HepG2 (cell line): ENCODE measurements around the gene ZBTB7B. TPM values are rescaled to one million over a fixed set of nuclear protein-coding genes. Genes with fewer than 3 reads are reported as not detected.

Experiments
- ARID3A ChIP-seq: IDR thresholded peaks from 2 replicates; pipeline ENCODE4 v1.6.1; 2012; ENCODE audit warnings: low read depth, low read length, improper control_type of control experiment
- GPBP1L1 ChIP-seq: sonication (generic); formaldehyde crosslinking; IDR thresholded peaks from 2 replicates; pipeline ENCODE4 v1.5.0; 2020; ENCODE audit warnings: mild to moderate bottlenecking, missing genetic modification reagents
- KAT2B ChIP-seq: fragments of 150-350 bp; IDR thresholded peaks from 2 replicates; pipeline ENCODE4 v1.6.1; 2014; ENCODE audit warnings: low read depth, low read length, borderline replicate concordance
- KAT8 ChIP-seq: IDR thresholded peaks from 2 replicates; pipeline ENCODE4 v1.6.1; 2016; ENCODE audit warnings: missing genetic modification reagents, missing compliant biosample characterization
- MXD3 ChIP-seq: IDR thresholded peaks from 2 replicates; pipeline ENCODE4 v1.6.1; 2016; ENCODE audit warnings: mild to moderate bottlenecking, missing biosample characterization, missing genetic modification reagents
- MYNN ChIP-seq: sonication (generic); formaldehyde crosslinking; IDR thresholded peaks from 2 replicates; pipeline ENCODE4 v1.4.0; 2020; ENCODE audit warnings: mild to moderate bottlenecking, low read depth, missing genetic modification reagents
- NCOA5 ChIP-seq: sonication (generic); formaldehyde crosslinking; IDR thresholded peaks from 2 replicates; pipeline ENCODE4 v1.4.0; 2020; ENCODE audit warnings: missing genetic modification reagents
- NONO ChIP-seq, 2 experiments: fragments of 450-650 bp in 1 of 2; sonication (generic) in 1 of 2; formaldehyde crosslinking in 1 of 2; IDR thresholded peaks in 1 of 2; conservative IDR thresholded peaks in 1 of 2; 2 replicates each; pipeline versions ENCODE4 v1.6.1 to v1.8.0; 2017 to 2022; ENCODE audit warnings: mild to moderate bottlenecking in 1 of 2, missing genetic modification reagents in 1 of 2, moderate library complexity in 1 of 2
- NPAS2 ChIP-seq: sonication (generic); formaldehyde crosslinking; IDR thresholded peaks from 2 replicates; pipeline ENCODE4 v1.8.0; 2022; ENCODE audit warnings: mild to moderate bottlenecking, missing genetic modification reagents, borderline replicate concordance
- NR2F1 ChIP-seq, 2 experiments: fragments of 450-650 bp in 1 of 2; formaldehyde crosslinking in 1 of 2; IDR thresholded peaks; 2 replicates each; pipeline versions ENCODE4 v1.5.0 to v1.6.1; 2016 to 2020; ENCODE audit warnings: mild to moderate bottlenecking in 1 of 2, missing compliant biosample characterization in 1 of 2, missing genetic modification reagents in 1 of 2, moderate library complexity in 1 of 2
- SNAPC2 ChIP-seq: sonication (generic); formaldehyde crosslinking; IDR thresholded peaks from 2 replicates; pipeline ENCODE4 v1.8.1; 2022; ENCODE audit warnings: mild to moderate bottlenecking, missing genetic modification reagents
- STAG1 ChIP-seq: sonication (generic); formaldehyde crosslinking; IDR thresholded peaks from 2 replicates; pipeline ENCODE4 v1.4.0; 2020; ENCODE audit warnings: missing genetic modification reagents
- ZFP82 ChIP-seq: sonication (generic); formaldehyde crosslinking; IDR thresholded peaks from 2 replicates; pipeline ENCODE4 v1.5.1; 2020; ENCODE audit warnings: mild to moderate bottlenecking, missing genetic modification reagents, borderline replicate concordance
- ZMYM3 ChIP-seq: sonication (generic); formaldehyde crosslinking; IDR thresholded peaks from 2 replicates; pipeline ENCODE4 v1.5.1; 2020; ENCODE audit warnings: mild to moderate bottlenecking, missing genetic modification reagents
- ZNF142 ChIP-seq: sonication (generic); formaldehyde crosslinking; IDR thresholded peaks from 2 replicates; pipeline ENCODE4 v1.4.0; 2020; ENCODE audit warnings: missing genetic modification reagents
- ZNF510 ChIP-seq: sonication (generic); formaldehyde crosslinking; IDR thresholded peaks from 2 replicates; pipeline ENCODE4 v1.4.0; 2020; ENCODE audit warnings: low read depth, mild to moderate bottlenecking, missing genetic modification reagents
- ZNF615 ChIP-seq: sonication (generic); formaldehyde crosslinking; IDR thresholded peaks from 2 replicates; pipeline ENCODE4 v1.5.0; 2020; ENCODE audit warnings: mild to moderate bottlenecking, missing genetic modification reagents, borderline replicate concordance
- ZNF652 ChIP-seq: IDR thresholded peaks from 2 replicates; pipeline ENCODE4 v1.6.1; 2016; ENCODE audit warnings: low read depth, borderline replicate concordance
- polyA plus RNA-seq, 8 experiments: library from polyadenylated mRNA; depleted of rRNA in 3 of 8; stranded (reverse) in 7 of 8; unstranded in 1 of 8; fragments of >200 nt; fragmentation: Illumina TruSeq in 4 of 8; extraction: Trizol in 4 of 8; gene quantifications; 2 replicates each; pipeline versions ENCODE4 v1.2.1 to v1.2.3, GENCODE V29; 2011 to 2016; ENCODE audit warnings: low read depth in 4 of 8, missing spikeins in 1 of 8, mixed read lengths in 1 of 8; ENCODE audit not compliant: insufficient read depth in 1 of 8
- total RNA-seq, 5 experiments: library from RNA; depleted of rRNA; stranded (reverse); fragments of >200 nt; fragmentation: Illumina TruSeq; extraction: Trizol; gene quantifications; 2 replicates each; pipeline ENCODE4 v1.2.3, GENCODE V29; 2016; ENCODE audit warnings: low read depth in 1 of 5

Gene ZBTB7B
- total and polyA plus RNA-seq, 2 of the 13 experiments (the other 11 are each of a cell fraction or from before 2014, with no cell fraction given) = 15.5 to 17.5 TPM

GRCh38 chr1:155017041-155017945 is 14.7 kb downstream of the ZBTB7B start (continued):
- no peak for TF ChIP-seq NCOA5 (CRISPR knock-in tag)
- no peak for TF ChIP-seq ARID3A
- TF ChIP-seq NPAS2 (CRISPR knock-in tag) = no peak
- TF ChIP-seq MXD3 (CRISPR knock-in tag) = peak; percentile 87
- no peak for TF ChIP-seq ZNF510 (CRISPR knock-in tag)
- TF ChIP-seq NR2F1 (CRISPR knock-in tag; IDR thresholded peaks at IDR 0.05) = peak in 1 of 2 experiments; percentile 55; a peak in 1 of 4 replicates
- no peak for TF ChIP-seq NONO (IDR thresholded peaks at IDR 0.05)
- peak; percentile 97 for TF ChIP-seq NONO (CRISPR knock-in tag; conservative IDR thresholded peaks at IDR 0.05)
- TF ChIP-seq GPBP1L1 (CRISPR knock-in tag) = no peak
- TF ChIP-seq ZNF652 (CRISPR knock-in tag) = peak; percentile 56; the same call in 1 of the 2 replicates
- TF ChIP-seq MYNN (CRISPR knock-in tag) = no peak
- TF ChIP-seq KAT8 (CRISPR knock-in tag) = peak; percentile 85
- TF ChIP-seq ZMYM3 (CRISPR knock-in tag) = peak; percentile 44; the same call in 1 of the 2 replicates
- no peak; the same call in 1 of the 2 replicates for TF ChIP-seq ZNF142 (CRISPR knock-in tag)
- no peak for TF ChIP-seq KAT2B
- TF ChIP-seq ZFP82 (CRISPR knock-in tag) = no peak
- no peak for TF ChIP-seq SNAPC2 (CRISPR knock-in tag)
- 0 out of 2 replicates have a peak, but pooled peaks have one; percentile 94 for TF ChIP-seq ZNF615 (CRISPR knock-in tag)
- peak; percentile 89 for TF ChIP-seq STAG1 (CRISPR knock-in tag)
